Erythroblast (primary cell): Measurements from ENCODE around the gene ITCH.

Source experiments
- GATA1 ChIP-seq: IDR thresholded peaks from 2 replicates; pipeline ENCODE4 v1.6.1; 2011; ENCODE audit warnings: low read depth, mild to moderate bottlenecking, control low read depth, low read length, moderate library complexity
- POLR2A ChIP-seq: IDR thresholded peaks from 2 replicates; pipeline ENCODE4 v1.6.1; 2011; ENCODE audit warnings: mild to moderate bottlenecking, low read length

- no peak for TF ChIP-seq POLR2A
- no peak for TF ChIP-seq GATA1
Observed at GRCh38 chr20:34538671-34539123, 175.6 kb downstream of the ITCH start.
